Measurements from ENCODE around the gene SMIM31.

DNA sequence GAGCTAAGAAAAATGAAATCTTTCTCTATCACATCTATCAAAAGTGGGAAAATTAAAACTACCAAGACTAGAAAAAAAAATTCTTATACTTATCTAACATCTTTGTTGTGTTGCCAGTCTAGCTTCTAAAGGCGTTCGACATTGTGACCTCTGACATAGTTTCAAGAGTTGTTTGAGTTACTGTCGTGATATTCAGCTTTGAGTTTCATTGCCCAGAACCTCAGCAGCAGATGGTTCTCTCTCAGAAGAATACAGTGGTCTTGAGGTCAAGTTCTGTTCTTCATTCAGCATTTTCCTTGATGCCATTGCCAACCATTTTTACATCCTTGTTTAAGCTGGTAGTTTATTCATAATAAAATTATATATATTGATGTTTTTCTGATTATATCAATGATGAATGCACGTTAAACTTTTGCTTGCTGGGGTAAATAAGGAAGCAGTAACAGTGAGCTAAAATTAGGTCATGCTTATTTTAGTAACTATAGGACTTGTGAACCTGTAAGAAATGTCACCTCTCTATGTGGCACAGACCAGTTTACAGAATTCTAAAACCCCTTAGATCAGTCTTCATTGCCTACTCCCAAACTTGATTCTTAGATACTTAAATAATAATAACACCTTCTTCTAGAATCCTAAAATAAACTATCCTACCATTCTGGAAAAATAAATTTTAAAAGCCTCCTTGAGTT is 23.1 kb upstream of the SMIM31 start:
- TF ChIP-seq ELF1 (IDR thresholded peaks at IDR 0.05) (no peak), RFX5 (IDR thresholded peaks at IDR 0.05; ENCODE audit: low read length) (no peak), NFIC (IDR thresholded peaks at IDR 0.05; ENCODE audit: borderline replicate concordance) (no peak), FOSL2 (IDR thresholded peaks at IDR 0.05; ENCODE audit: borderline replicate concordance, low read depth) (no peak), RAD21 (IDR thresholded peaks at IDR 0.05; ENCODE audit: low read length) (no peak), POLR2AphosphoS5 (IDR thresholded peaks at IDR 0.05; ENCODE audit: low read depth, low read length) (no peak)
- TF ChIP-seq, protein P1, sequence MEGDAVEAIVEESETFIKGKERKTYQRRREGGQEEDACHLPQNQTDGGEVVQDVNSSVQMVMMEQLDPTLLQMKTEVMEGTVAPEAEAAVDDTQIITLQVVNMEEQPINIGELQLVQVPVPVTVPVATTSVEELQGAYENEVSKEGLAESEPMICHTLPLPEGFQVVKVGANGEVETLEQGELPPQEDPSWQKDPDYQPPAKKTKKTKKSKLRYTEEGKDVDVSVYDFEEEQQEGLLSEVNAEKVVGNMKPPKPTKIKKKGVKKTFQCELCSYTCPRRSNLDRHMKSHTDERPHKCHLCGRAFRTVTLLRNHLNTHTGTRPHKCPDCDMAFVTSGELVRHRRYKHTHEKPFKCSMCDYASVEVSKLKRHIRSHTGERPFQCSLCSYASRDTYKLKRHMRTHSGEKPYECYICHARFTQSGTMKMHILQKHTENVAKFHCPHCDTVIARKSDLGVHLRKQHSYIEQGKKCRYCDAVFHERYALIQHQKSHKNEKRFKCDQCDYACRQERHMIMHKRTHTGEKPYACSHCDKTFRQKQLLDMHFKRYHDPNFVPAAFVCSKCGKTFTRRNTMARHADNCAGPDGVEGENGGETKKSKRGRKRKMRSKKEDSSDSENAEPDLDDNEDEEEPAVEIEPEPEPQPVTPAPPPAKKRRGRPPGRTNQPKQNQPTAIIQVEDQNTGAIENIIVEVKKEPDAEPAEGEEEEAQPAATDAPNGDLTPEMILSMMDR (IDR thresholded peaks at IDR 0.05), result no peak
